Right lobe of liver (tissue), 4 donors: ENCODE results near the gene PPFIBP1.

Experiments
- CTCF ChIP-seq, 4 donors: fragments of 200-600 bp in 3 of 4; fragments of 450-650 bp in 1 of 4; IDR thresholded peaks; one replicate each; pipeline versions ENCODE4 v1.5.1 to v1.8.0; 2016 to 2022; ENCODE audit warnings: antibody characterized with exemption in 4 of 4, mild to moderate bottlenecking in 2 of 4
- POLR2A ChIP-seq: fragments of 450-650 bp; IDR thresholded peaks from one replicate; pipeline ENCODE4 v1.6.1; 2017; ENCODE audit warnings: antibody characterized with exemption, mild to moderate bottlenecking
- donor health status: DM: no; HTN: no; CAD: no.
- donor health status: DM: no; HTN: no; CAD: no.
- donor health status: DM: no; HTN: yes; CAD: no.

- TF ChIP-seq CTCF (IDR thresholded peaks at IDR 0.05) (no peak), POLR2A (no peak)
Measured at GRCh38 chr12:27585739-27586265, 61.8 kb downstream of the PPFIBP1 start.
